Activated naive CD8-positive, alpha-beta T cell treated with anti-CD3 and anti-CD28 coated beads, Interleukin-2, amount 50 U/mL, for 16 hours (primary cell): ENCODE data around the gene NR1H3.

ENCODE experiments used
- DNase-seq: peaks from one replicate; pipeline ENCODE4 v3.0.0-alpha.2; 2020; ENCODE audit warnings: low read depth, low spot score

The NR1H3 gene

GRCh38 chr11:47244448-47245350 lies 13.1 kb upstream of the NR1H3 start:
- DNase-seq, result no peak

- no peak for DNase-seq
These were observed 12.0 kb upstream of the NR1H3 start for GRCh38 chr11:47245611-47246357.

- no peak for DNase-seq
These were observed 10.3 kb upstream of the NR1H3 start for GRCh38 chr11:47247502-47247901.

- DNase-seq, result no peak
These were observed 9.5 kb upstream of the NR1H3 start for GRCh38 chr11:47248304-47248663.

- DNase-seq, result peak; percentile 68
These were observed 9.0 kb upstream of the NR1H3 start, which contains the start of gene ACP2 for GRCh38 chr11:47248664-47249377. Gene ACP2 (minus strand): TSS chr11:47248814. CDS start chr11:47248789, 25 bp downstream.

- no peak for DNase-seq
These were observed 8.4 kb upstream of the NR1H3 start for GRCh38 chr11:47249378-47249715.

- DNase-seq, result no peak
These were observed 6.0 kb upstream of the NR1H3 start for GRCh38 chr11:47251751-47252150.

GRCh38 chr11:47253660-47254059 lies 4.1 kb upstream of the NR1H3 start:
- no peak for DNase-seq

GRCh38 chr11:47254386-47254785 lies 3.4 kb upstream of the NR1H3 start:
- DNase-seq, result no peak

GRCh38 chr11:47256374-47256773 lies 1.4 kb upstream of the NR1H3 start:
- DNase-seq, result no peak

- no peak for DNase-seq
These were observed 649 bp upstream of the NR1H3 start for GRCh38 chr11:47257177-47257516.

- DNase-seq, result no peak
These were observed 614 bp downstream of the NR1H3 start for GRCh38 chr11:47258317-47258902.

GRCh38 chr11:47259232-47259977 lies 1.6 kb downstream of the NR1H3 start:
- DNase-seq, result peak; percentile 25

GRCh38 chr11:47260366-47260765 lies 2.6 kb downstream of the NR1H3 start:
- DNase-seq, result no peak

- DNase-seq, result no peak
These were observed 3.5 kb downstream of the NR1H3 start for GRCh38 chr11:47261291-47261800.

GRCh38 chr11:47264119-47264518 lies 6.3 kb downstream of the NR1H3 start:
- no peak for DNase-seq

- DNase-seq, result no peak
These were observed 6.7 kb downstream of the NR1H3 start for GRCh38 chr11:47264521-47264920.

GRCh38 chr11:47267876-47268275 lies 10.1 kb downstream of the NR1H3 start:
- no peak for DNase-seq

GRCh38 chr11:47268448-47269001 lies 10.7 kb downstream of the NR1H3 start:
- DNase-seq, result no peak

- peak; percentile 66 for DNase-seq
These were observed 11.4 kb downstream of the NR1H3 start for GRCh38 chr11:47269002-47269828.
